ENCODE results near the gene SLCO2A1.

Gene SLCO2A1

GRCh38 chr3:134060561-134061385 lies 31.0 kb upstream of the SLCO2A1 start:
- no peak for DNase-seq (ENCODE audit: low read depth in 2 of 2)

- no peak for DNase-seq (ENCODE audit: low read depth in 2 of 2)
Observed at GRCh38 chr3:134059671-134060560, 30.2 kb upstream of the SLCO2A1 start.

DNA sequence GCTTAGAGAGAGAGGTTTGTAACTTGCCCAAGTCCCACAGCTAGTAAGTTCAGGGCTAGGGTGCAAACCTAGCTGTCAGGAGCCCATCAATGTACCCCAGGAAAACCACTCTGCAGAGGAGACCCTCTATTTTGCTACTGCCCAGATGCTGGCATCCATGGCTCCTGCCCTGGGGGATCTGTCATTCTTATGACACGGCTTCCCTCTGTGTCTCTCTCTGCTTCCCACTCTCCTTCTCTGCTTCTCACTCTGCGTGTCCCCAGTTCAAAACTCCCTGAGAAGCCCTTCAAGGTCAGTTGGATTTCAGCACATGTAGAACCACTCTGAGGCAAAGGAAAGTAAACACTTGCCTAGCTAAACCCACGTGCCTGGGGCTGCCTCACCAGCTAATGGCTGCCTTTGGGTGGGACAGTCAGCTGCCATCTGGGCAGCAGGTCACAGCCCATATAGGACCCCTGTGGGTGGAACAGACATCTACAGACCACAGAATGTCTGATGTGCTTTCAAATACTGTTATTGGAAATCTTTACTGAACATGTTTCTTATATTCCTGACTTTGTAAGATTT lies 29.4 kb upstream of the SLCO2A1 start:
- no peak for DNase-seq (ENCODE audit: low read depth in 2 of 2)

GRCh38 chr3:134057654-134058110 lies 28.0 kb upstream of the SLCO2A1 start:
- no peak for DNase-seq (ENCODE audit: low read depth in 2 of 2)

DNA sequence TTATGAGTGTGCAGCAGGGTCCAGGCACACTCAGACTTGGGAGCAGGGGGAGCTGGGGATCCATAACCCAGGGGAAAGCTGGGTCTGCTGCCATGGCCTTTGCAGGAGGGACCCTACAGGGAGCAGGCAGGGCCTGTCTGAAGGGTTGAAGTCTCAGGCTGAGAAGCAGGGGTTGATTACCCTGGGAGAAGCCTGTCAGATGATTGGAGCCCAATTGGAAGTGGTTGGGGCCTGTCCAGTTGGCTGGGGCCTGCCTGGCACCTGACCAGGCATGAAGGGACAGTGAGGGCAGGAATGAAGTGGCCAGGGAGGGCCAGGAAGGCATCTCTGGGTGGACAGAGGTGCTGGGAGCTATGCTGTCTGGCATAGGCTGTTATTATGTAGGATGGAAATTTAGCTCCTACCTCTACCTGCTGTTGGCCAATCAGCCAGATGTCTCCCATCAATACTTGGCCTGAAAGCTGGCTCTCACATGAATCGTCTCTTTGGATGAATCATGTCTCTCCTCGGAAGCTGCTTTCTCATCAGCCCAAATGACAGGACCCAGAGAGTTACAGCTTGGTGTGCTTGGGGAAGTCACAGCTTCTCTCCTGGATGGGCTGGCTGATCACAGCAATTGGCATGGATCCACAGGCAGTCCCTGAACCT lies 27.4 kb upstream of the SLCO2A1 start:
- DNase-seq (ENCODE audit: low read depth in 2 of 2), result no peak

DNA sequence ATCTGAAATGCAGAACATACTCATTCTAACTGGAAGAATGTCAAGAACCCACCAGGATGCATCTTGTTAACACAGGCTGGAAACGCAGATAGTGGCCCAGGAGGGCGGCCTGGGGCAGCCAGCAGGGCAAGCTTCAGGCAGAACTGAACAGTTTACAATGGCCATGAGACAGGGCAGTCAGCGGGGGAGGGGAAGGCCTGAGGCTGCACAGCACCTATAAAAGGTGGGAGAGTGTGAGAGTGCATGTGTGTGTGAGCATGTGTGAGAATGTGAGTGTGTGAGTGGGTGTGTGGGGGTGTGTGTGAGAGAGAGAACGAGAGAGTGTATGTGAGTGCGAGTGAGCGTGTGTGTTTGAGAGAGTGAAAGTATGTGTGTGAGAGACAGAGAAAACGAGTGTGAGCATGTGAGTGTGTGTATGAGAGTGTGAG lies 26.8 kb upstream of the SLCO2A1 start:
- no peak for DNase-seq (ENCODE audit: low read depth in 2 of 2)

DNA sequence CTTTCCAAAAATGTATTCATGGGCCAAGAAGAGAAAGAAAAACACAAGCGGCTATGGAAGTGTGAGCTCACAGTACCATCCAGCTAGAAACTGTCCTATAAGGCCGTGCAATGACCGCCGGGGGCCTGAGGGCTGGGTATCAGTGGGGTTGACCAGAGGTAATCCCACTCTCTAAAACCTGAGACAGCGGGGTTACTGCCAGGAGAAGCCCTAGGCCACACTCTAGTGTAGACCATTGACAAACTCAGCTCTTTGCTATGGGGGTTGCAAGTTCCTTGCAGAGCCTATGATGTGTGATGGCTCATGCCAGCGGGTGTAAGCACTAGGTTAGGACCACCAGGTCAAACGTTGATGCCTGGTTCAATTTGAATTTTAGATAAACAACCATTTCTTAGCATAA lies 25.9 kb upstream of the SLCO2A1 start:
- no peak for DNase-seq (ENCODE audit: low read depth in 2 of 2)

- DNase-seq (ENCODE audit: low read depth in 2 of 2), result no peak
Observed at GRCh38 chr3:134054881-134055280, 25.2 kb upstream of the SLCO2A1 start.

DNA sequence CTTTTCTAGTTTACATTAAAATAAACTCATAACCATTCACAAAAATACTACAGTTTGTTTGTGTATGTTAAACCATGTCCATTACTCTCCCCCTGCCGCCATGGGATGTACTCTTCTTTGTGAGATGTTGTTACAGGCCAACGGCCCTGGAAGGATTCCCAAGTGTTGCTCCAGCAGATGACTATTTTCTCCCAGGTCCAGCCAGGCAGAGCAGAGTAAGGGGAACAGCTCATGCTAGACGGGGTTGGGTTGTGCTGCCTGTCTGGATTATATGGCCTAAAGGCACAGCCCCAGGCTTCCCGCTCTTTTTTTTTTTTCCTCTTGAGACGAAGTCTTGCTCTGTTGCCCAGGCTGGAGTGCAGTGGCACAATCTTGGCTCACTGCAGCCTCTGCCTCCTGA lies 24.5 kb upstream of the SLCO2A1 start:
- DNase-seq (ENCODE audit: low read depth in 2 of 2), result no peak

GRCh38 chr3:134052370-134052769 lies 22.6 kb upstream of the SLCO2A1 start:
- DNase-seq (ENCODE audit: low read depth in 2 of 2), result no peak

DNA sequence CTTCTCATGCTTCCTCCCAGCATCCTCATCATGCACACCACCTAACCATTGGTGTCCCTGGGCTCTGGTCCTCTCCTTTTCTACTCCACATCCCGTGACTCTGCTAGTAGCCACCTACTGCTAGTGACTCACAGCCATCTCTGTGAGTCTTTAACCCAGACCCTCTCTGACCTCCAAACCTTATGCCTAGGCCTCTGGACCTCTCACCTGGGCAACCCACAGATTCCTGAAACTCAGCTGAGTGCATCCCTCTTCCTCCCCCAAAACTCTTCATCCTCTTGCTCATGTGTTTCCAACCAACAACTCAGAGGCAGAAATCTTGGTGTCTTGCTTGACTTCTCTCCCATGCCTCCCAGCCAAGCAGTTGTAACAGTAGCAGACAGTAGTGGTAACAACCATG lies 20.0 kb upstream of the SLCO2A1 start:
- DNase-seq (ENCODE audit: low read depth in 2 of 2), result no peak

GRCh38 chr3:134048278-134048996 lies 18.7 kb upstream of the SLCO2A1 start:
- DNase-seq (ENCODE audit: low read depth in 2 of 2), result no peak

DNA sequence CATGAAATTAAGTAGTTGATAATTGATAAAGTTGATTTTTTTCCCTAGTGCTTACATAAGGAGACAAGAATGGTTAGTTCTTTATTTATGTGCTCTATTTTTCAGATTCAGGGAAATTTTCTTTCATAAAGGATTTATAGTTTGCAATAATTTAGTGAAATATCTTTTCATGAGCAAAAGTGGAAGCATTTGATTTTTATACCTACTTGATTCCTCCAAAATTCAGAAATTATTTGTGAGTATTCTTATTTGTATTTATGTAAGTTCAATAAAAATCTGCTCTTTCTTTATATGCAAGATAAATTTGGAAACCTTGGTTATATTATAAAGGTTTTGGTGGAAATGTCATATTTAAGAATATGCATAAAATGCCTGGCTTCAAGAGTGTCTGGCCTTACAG lies 14.7 kb upstream of the SLCO2A1 start:
- no peak for DNase-seq (ENCODE audit: low read depth in 2 of 2)

DNA sequence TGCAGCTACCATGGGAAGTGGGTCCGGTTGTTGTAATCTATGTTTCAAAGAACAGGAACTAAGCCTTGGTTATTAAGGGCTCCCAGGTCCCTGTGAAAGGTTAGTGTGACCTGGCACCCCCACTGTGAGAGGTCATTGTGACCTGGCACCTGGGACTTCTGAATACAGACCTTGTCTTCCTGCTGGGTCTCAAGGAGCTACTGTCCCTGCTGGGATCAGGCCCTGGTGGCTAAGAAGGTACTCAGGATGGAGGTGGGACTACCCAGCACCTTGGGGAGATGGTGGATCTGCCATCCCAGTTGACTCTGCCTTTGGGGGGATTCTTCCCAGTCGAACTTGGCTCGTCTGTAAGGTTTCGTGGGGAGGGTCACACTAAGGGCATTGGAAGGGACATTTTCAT lies 10.3 kb upstream of the SLCO2A1 start:
- DNase-seq (ENCODE audit: low read depth in 2 of 2), result no peak

- DNase-seq (ENCODE audit: low read depth in 2 of 2), result no peak
Observed at GRCh38 chr3:134039161-134039862, 9.6 kb upstream of the SLCO2A1 start.

DNA sequence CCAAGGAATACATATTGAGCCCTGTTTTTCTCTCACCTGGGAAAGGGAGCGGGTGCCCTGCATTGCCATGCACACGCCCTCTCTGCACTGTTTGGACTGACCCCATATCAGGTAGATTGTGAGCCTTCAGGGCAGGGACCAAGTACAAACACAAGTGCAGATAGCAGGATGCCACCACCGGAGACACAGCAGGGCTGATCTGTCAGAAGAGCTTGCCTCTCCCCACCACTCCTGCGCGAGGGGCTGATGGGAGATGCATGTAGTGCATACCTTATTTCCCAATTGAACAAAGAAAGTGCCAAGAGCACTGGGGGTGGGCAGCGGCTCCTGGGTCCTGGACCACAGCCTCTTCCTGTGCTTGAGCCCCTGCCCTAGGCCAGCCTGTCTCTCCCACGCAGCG lies 9.0 kb upstream of the SLCO2A1 start:
- DNase-seq (ENCODE audit: low read depth in 2 of 2), result no peak

GRCh38 chr3:134038071-134038491 lies 8.4 kb upstream of the SLCO2A1 start:
- DNase-seq (ENCODE audit: low read depth in 2 of 2), result no peak

DNA sequence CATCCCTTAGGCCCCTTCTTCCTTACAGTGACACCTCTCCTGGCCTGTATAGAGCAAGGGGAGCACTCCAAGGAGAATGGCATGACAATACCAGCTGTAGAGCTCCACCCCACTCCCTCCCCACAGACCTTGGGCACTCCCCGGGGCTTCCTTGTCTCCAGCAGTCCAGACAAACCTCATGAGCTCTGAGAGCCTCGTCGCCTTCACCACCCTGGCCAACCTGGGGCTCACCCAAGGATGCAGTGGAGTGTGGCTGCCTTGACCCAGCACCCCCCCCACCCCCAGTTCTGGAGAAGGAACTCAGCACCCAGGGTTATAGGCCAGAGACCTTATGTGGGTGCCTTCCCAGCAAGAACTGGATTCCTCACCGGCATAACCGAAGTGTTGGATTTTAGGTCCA lies 7.4 kb upstream of the SLCO2A1 start:
- no peak for DNase-seq (ENCODE audit: low read depth in 2 of 2)

DNA sequence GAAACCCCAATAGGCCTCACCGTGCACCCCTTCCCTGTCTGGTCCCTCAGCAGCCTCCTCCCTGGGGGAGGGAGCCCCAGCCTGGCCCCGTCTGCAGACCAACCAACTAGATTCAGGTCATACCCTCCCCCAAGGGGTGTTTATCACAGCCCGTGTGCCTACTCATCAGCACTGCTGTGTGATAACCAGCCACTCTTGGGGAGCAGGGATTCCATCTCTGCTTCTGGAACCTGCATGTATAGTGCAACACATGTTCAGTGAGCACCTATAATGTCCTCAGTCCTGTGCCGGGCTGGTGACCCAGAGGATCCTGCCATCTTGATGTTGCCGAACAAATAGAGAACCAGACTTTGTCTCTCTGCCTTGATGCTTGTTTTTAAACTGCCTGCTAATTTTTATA lies 6.6 kb upstream of the SLCO2A1 start:
- DNase-seq (ENCODE audit: low read depth in 2 of 2), result no peak

GRCh38 chr3:134035836-134036235 lies 6.1 kb upstream of the SLCO2A1 start:
- DNase-seq (ENCODE audit: low read depth in 2 of 2), result no peak

All from stimulated activated CD8-positive, alpha-beta memory T cell treated with anti-CD3 and anti-CD28 coated beads, Interleukin-7, amount 100 ng/mL, for 1 hour (primary cell).